Measurements from ENCODE around the gene DNM2.

DNM2 gene

DNA sequence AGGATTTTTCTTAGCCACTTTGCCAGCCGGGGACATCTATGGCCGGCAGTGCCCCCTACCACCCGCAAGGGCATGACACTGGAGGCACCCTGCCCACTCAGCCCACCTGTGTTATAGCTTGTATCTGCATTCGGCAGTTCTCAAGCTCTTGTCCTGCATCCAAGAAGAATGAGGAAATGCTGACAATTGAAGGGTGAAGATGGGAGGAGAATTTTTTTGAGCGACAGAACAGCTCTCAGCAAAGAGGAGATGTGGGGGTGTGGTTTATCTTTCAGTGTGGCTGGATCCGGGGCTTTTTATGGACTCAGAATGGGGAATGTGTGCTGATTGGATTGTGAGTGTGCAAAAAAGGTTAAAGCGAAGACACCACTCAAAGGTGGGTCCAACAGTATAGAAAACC, 124.9 kb downstream of the DNM2 start:
- Histone ChIP-seq H4K91ac (ENCODE audit: low read depth, low read length) (no peak overlapping the region), H3K9ac (ENCODE audit: low read length) (no peak overlapping the region), H3K27me3 (ENCODE audit: insufficient read depth, low read length) (no peaks in the 10 kb centered on the region)

DNA sequence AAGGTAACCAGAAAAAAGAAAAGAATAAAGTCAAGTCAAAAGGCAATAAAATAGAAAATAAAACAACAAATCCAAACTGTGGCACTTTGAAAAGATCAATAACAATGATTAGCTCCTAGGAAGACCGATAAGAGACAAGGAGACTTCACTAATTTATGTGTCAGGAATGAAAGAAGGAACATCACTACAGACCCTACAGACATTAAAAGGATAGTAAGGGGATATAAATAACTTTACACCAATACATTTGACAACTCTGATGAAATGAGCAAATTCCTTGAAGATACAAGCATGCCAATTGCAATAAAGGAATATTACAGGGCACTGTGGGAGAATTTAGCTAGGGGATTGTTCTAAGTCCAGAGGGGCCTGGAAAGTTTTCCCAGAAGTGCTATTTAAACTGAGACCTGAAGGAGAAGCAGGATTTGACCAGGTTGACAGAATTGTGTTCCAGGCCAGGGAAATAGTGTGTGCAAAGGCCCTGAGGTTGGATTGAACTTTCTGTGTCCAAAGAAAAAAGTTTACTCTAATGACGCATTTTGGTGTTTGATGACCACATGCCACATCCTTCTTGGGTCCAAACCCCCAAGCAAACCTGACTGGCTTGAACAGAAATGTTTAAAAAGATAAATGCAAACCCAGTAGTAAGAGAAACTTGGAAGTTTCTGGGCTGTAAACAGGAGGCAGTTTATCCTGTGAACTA, 128.8 kb downstream of the DNM2 start:
- H2AK5ac ChIP-seq (ENCODE audit: low read length), result no peak overlapping the region
- no peaks in the 10 kb centered on the region for H3K9me3 ChIP-seq (ENCODE audit: insufficient read depth, low read depth, low read length)
- no peak overlapping the region for H3K4me2 ChIP-seq (ENCODE audit: low read length)
- no peak overlapping the region for H4K12ac ChIP-seq (ENCODE audit: low read depth, low read length)
- no peak overlapping the region for H2AFZ ChIP-seq (ENCODE audit: insufficient read depth, low read length, poor library complexity)
- H3K18ac ChIP-seq (ENCODE audit: low read length), result no peak overlapping the region
- no peaks in the 10 kb centered on the region for H3K27me3 ChIP-seq (ENCODE audit: insufficient read depth, low read length)
- no peak overlapping the region for H3K9ac ChIP-seq (ENCODE audit: low read length)
- no peak overlapping the region for H2BK120ac ChIP-seq (ENCODE audit: insufficient read depth, low read length, poor library complexity)
- H3K27ac ChIP-seq (ENCODE audit: low read depth, low read length), result no peak overlapping the region
- no peak overlapping the region for H3K14ac ChIP-seq (ENCODE audit: low read length)
- no peaks in the 10 kb centered on the region for H3K79me1 ChIP-seq (ENCODE audit: low read length)
- no peak for DNase-seq
- H2BK12ac ChIP-seq (ENCODE audit: low read length), result no peak overlapping the region
- no CpG with 5 or more reads among the region's 2 CpGs for WGBS (ENCODE audit: extremely low coverage, insufficient coverage, insufficient read length)
- H4K8ac ChIP-seq (ENCODE audit: low read depth, low read length), result no peak overlapping the region
- no peaks in the 10 kb centered on the region for H3K36me3 ChIP-seq (ENCODE audit: control insufficient read depth in 1 of 2, insufficient read depth in 2 of 2, low read length in 2 of 2)
- no peak overlapping the region for H4K91ac ChIP-seq (ENCODE audit: low read depth, low read length)
- H3K4me3 ChIP-seq (ENCODE audit: low read depth, low read length), result no peak overlapping the region
- H3K79me2 ChIP-seq (ENCODE audit: control insufficient read depth, insufficient read depth, low read length, poor library complexity), result no peaks in the 10 kb centered on the region
- no peak overlapping the region for H2BK5ac ChIP-seq (ENCODE audit: low read depth, low read length, poor library complexity)
- H3K4me1 ChIP-seq (ENCODE audit: control insufficient read depth in 1 of 2, insufficient read depth in 2 of 2, low read length in 2 of 2), result no peaks in the 10 kb centered on the region
- no peak overlapping the region for H3K4ac ChIP-seq (ENCODE audit: low read depth, low read length)
- H3K23ac ChIP-seq (ENCODE audit: low read length), result no peak overlapping the region

More for the DNA sequence above, 124.9 kb downstream of the DNM2 start:
- no peak overlapping the region for H2BK5ac ChIP-seq (ENCODE audit: low read depth, low read length, poor library complexity)
- no peak overlapping the region for H3K14ac ChIP-seq (ENCODE audit: low read length)
- H4K8ac ChIP-seq (ENCODE audit: low read depth, low read length), result no peak overlapping the region
- WGBS (ENCODE audit: extremely low coverage, insufficient coverage, insufficient read length), result no CpG with 5 or more reads among the region's 7 CpGs
- no peaks in the 10 kb centered on the region for H3K4me1 ChIP-seq (ENCODE audit: control insufficient read depth in 1 of 2, insufficient read depth in 2 of 2, low read length in 2 of 2)
- no peak overlapping the region for H3K4me2 ChIP-seq (ENCODE audit: low read length)
- H3K36me3 ChIP-seq (ENCODE audit: control insufficient read depth in 1 of 2, insufficient read depth in 2 of 2, low read length in 2 of 2), result no peaks in the 10 kb centered on the region
- DNase-seq, result no peak
- no peaks in the 10 kb centered on the region for H3K9me3 ChIP-seq (ENCODE audit: insufficient read depth, low read depth, low read length)
- H3K79me1 ChIP-seq (ENCODE audit: low read length), result no peaks in the 10 kb centered on the region
- no peak overlapping the region for H3K23ac ChIP-seq (ENCODE audit: low read length)
- H3K4ac ChIP-seq (ENCODE audit: low read depth, low read length), result no peak overlapping the region
- no peak overlapping the region for H2AK5ac ChIP-seq (ENCODE audit: low read length)
- H3K18ac ChIP-seq (ENCODE audit: low read length), result no peak overlapping the region
- no peak overlapping the region for H3K4me3 ChIP-seq (ENCODE audit: low read depth, low read length)
- H2AFZ ChIP-seq (ENCODE audit: insufficient read depth, low read length, poor library complexity), result no peak overlapping the region
- H2BK120ac ChIP-seq (ENCODE audit: insufficient read depth, low read length, poor library complexity), result no peak overlapping the region
- no peak overlapping the region for H4K12ac ChIP-seq (ENCODE audit: low read depth, low read length)
- no peaks in the 10 kb centered on the region for H3K79me2 ChIP-seq (ENCODE audit: control insufficient read depth, insufficient read depth, low read length, poor library complexity)
- no peak overlapping the region for H2BK12ac ChIP-seq (ENCODE audit: low read length)
- no peak overlapping the region for H3K27ac ChIP-seq (ENCODE audit: low read depth, low read length)

DNA sequence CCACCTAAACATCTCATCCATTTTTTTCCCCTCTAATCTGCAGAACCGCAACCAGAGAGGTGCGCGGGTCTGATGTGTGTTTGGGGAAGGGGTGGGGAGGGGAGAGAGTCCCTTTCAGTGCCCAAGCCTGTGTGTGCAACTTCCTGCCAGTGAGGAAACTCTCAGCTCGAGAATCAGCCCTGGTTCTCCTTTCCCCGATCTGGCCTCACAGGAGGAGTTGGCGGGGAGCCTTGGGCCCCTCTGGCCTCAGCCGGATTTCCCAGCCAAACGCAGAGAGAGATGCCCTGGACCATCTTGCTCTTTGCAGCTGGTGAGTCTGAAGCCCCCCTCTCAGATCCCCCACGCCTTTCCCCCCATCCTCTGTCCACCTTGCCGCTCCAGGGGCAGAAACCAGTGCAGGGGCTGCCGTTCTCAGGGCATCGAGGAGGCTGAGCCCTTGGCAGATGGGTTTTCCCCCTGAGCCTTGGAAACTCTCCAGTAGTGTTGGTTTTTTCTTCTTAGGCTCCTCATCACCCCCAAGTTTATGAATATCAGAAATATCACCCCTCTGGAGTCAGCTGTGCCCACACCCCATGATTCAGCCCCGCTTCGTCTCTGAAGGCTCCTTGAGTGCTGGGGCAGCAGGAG, 130.5 kb downstream of the DNM2 start, which contains the start of gene C19orf38:
TSS of gene C19orf38 (plus strand) at position 186 of the 627 bp plus-strand sequence. CDS start at position 280, 94 bp downstream.
- Histone ChIP-seq H3K27ac (ENCODE audit: low read depth, low read length) (no peak within 1 kb of the TSS), H4K8ac (ENCODE audit: low read depth, low read length) (no peak within 1 kb of the TSS)
- WGBS (ENCODE audit: extremely low coverage, insufficient coverage, insufficient read length), result no CpG with 5 or more reads among the region's 14 CpGs

DNA sequence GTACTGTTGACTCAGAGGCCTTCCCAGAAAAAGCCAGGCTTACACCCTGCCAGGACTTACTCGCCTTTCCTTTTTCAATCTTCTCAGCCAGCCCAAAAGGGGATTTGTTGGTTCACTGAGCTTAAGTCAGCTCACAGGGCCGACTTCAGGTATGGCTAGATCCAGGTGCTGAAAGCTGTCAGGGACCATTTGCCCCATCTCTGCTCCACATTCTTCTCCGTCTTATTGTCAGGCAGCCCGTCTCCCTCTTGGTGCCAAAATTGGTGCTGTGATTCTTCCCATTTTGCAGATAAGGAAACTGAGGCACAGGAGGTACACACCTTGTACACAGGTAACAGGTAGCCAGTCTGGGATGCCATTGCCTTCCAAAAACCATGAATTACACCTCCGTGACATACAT, 132.8 kb downstream of the DNM2 start:
- H2BK5ac ChIP-seq (ENCODE audit: low read depth, low read length, poor library complexity), result no peak overlapping the region
- no peak overlapping the region for H2AFZ ChIP-seq (ENCODE audit: insufficient read depth, low read length, poor library complexity)
- H3K4ac ChIP-seq (ENCODE audit: low read depth, low read length), result no peak overlapping the region
- no peaks in the 10 kb centered on the region for H3K27me3 ChIP-seq (ENCODE audit: insufficient read depth, low read length)
- no peak for DNase-seq
- no peak overlapping the region for H4K8ac ChIP-seq (ENCODE audit: low read depth, low read length)
- H3K4me3 ChIP-seq (ENCODE audit: low read depth, low read length), result no peak overlapping the region
- H2AK5ac ChIP-seq (ENCODE audit: low read length), result no peak overlapping the region
- H3K4me2 ChIP-seq (ENCODE audit: low read length), result no peak overlapping the region
- no peak overlapping the region for H2BK12ac ChIP-seq (ENCODE audit: low read length)
- no peak overlapping the region for H3K27ac ChIP-seq (ENCODE audit: low read depth, low read length)
- WGBS (ENCODE audit: extremely low coverage, insufficient coverage, insufficient read length), result no CpG with 5 or more reads among the region's 5 CpGs
- no peak overlapping the region for H4K91ac ChIP-seq (ENCODE audit: low read depth, low read length)
- no peaks in the 10 kb centered on the region for H3K79me2 ChIP-seq (ENCODE audit: control insufficient read depth, insufficient read depth, low read length, poor library complexity)
- H3K23ac ChIP-seq (ENCODE audit: low read length), result no peak overlapping the region
- no peaks in the 10 kb centered on the region for H3K36me3 ChIP-seq (ENCODE audit: control insufficient read depth in 1 of 2, insufficient read depth in 2 of 2, low read length in 2 of 2)
- no peak overlapping the region for H3K14ac ChIP-seq (ENCODE audit: low read length)
- H3K4me1 ChIP-seq (ENCODE audit: control insufficient read depth in 1 of 2, insufficient read depth in 2 of 2, low read length in 2 of 2), result no peaks in the 10 kb centered on the region
- no peak overlapping the region for H3K18ac ChIP-seq (ENCODE audit: low read length)
- no peak overlapping the region for H3K9ac ChIP-seq (ENCODE audit: low read length)
- H3K79me1 ChIP-seq (ENCODE audit: low read length), result no peaks in the 10 kb centered on the region
- no peak overlapping the region for H2BK120ac ChIP-seq (ENCODE audit: insufficient read depth, low read length, poor library complexity)
- peaks cover 3% of the 10 kb centered on the region for H3K9me3 ChIP-seq (ENCODE audit: insufficient read depth, low read depth, low read length)
- H4K12ac ChIP-seq (ENCODE audit: low read depth, low read length), result no peak overlapping the region

More for the DNA sequence above, 130.5 kb downstream of the DNM2 start, which contains the start of gene C19orf38:
- DNase-seq, result no peak
- H2AFZ ChIP-seq (ENCODE audit: insufficient read depth, low read length, poor library complexity), result no peak within 1 kb of the TSS
- no peaks in the 10 kb centered on the region for H3K79me1 ChIP-seq (ENCODE audit: low read length)
- peaks cover 3% of the 10 kb centered on the region for H3K9me3 ChIP-seq (ENCODE audit: insufficient read depth, low read depth, low read length)
- H3K79me2 ChIP-seq (ENCODE audit: control insufficient read depth, insufficient read depth, low read length, poor library complexity), result no peaks in the 10 kb centered on the region
- no peak within 1 kb of the TSS for H3K18ac ChIP-seq (ENCODE audit: low read length)
- H3K9ac ChIP-seq (ENCODE audit: low read length), result no peak within 1 kb of the TSS
- H2BK120ac ChIP-seq (ENCODE audit: insufficient read depth, low read length, poor library complexity), result no peak within 1 kb of the TSS
- no peak within 1 kb of the TSS for H2BK12ac ChIP-seq (ENCODE audit: low read length)
- no peak within 1 kb of the TSS for H2BK5ac ChIP-seq (ENCODE audit: low read depth, low read length, poor library complexity)
- no peak within 1 kb of the TSS for H3K4me3 ChIP-seq (ENCODE audit: low read depth, low read length)
- H3K36me3 ChIP-seq (ENCODE audit: control insufficient read depth in 1 of 2, insufficient read depth in 2 of 2, low read length in 2 of 2), result no peaks in the 10 kb centered on the region
- no peaks in the 10 kb centered on the region for H3K4me1 ChIP-seq (ENCODE audit: control insufficient read depth in 1 of 2, insufficient read depth in 2 of 2, low read length in 2 of 2)
- H3K23ac ChIP-seq (ENCODE audit: low read length), result no peak within 1 kb of the TSS
- H3K4me2 ChIP-seq (ENCODE audit: low read length), result no peak within 1 kb of the TSS
- H3K14ac ChIP-seq (ENCODE audit: low read length), result no peak within 1 kb of the TSS
- no peak within 1 kb of the TSS for H4K12ac ChIP-seq (ENCODE audit: low read depth, low read length)
- no peak within 1 kb of the TSS for H2AK5ac ChIP-seq (ENCODE audit: low read length)
- H3K27me3 ChIP-seq (ENCODE audit: insufficient read depth, low read length), result no peaks in the 10 kb centered on the region
- no peak within 1 kb of the TSS for H4K91ac ChIP-seq (ENCODE audit: low read depth, low read length)
- H3K4ac ChIP-seq (ENCODE audit: low read depth, low read length), result no peak within 1 kb of the TSS
